PC-9 (cell line): Measurements from ENCODE around the gene CDC42BPB.

Experiments
- EZH2 ChIP-seq: fragments of 200-600 bp; sonication (generic); IDR thresholded peaks from 2 replicates; pipeline ENCODE4 v1.8.0; 2017; ENCODE audit warnings: antibody characterized with exemption, low read depth
- TF ChIP-seq, protein P1 (sequence below): fragments of 200-600 bp; sonication (generic); conservative IDR thresholded peaks from 2 replicates; pipeline ENCODE4 v1.6.1; 2017; ENCODE audit warnings: mixed run types, antibody characterized with exemption, mild to moderate bottlenecking, moderate library complexity

DNA sequence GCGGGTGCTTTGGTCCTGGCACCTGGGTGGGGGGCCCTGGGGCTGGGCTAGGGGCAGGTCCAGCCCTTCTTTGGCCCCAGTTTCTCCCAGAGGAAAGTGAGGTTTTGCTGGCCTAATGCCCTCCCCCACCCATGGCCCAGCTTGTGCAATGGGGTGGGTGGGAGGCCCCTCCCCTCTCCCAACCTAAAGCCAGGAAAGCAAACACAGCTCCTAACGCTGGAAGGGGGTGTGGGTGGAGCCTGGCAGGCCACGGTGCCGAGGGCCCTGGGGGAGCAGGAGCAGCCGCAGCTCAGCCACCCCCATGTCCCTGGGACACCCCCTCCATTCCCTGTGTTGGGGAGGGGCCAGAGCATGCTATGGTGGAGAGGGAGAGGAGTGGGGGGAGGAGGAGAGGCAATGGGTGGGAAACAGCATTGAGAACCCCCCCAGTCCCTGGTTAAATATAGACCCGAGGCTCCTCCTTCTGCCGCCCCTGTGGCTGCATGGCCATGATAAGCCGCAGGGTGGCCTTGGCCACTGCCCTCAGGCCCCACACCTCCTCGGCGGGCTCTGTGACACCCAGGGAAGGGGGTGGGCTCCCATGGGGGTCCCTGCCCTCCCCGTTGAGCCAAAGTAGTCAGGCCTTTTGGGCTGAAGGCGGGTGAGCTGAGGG is 41.9 kb upstream of the CDC42BPB start:
- no peak for TF ChIP-seq EZH2
- TF ChIP-seq, protein P1, sequence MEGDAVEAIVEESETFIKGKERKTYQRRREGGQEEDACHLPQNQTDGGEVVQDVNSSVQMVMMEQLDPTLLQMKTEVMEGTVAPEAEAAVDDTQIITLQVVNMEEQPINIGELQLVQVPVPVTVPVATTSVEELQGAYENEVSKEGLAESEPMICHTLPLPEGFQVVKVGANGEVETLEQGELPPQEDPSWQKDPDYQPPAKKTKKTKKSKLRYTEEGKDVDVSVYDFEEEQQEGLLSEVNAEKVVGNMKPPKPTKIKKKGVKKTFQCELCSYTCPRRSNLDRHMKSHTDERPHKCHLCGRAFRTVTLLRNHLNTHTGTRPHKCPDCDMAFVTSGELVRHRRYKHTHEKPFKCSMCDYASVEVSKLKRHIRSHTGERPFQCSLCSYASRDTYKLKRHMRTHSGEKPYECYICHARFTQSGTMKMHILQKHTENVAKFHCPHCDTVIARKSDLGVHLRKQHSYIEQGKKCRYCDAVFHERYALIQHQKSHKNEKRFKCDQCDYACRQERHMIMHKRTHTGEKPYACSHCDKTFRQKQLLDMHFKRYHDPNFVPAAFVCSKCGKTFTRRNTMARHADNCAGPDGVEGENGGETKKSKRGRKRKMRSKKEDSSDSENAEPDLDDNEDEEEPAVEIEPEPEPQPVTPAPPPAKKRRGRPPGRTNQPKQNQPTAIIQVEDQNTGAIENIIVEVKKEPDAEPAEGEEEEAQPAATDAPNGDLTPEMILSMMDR, result no peak
